GM23248 (cell line): ENCODE data around the gene PGA4.

Source experiments
- EZH2 ChIP-seq: fragments of 200-600 bp; sonication (generic); IDR thresholded peaks from 2 replicates; pipeline ENCODE4 v1.6.1; 2018; ENCODE audit warnings: antibody characterized with exemption, mild to moderate bottlenecking; ENCODE audit not compliant: insufficient read depth, poor library complexity, severe bottlenecking
- EZH2phosphoT487 ChIP-seq: fragments of 200-600 bp; sonication (generic); IDR thresholded peaks from 2 replicates; pipeline ENCODE4 v1.6.1; 2018; ENCODE audit warnings: antibody characterized with exemption, moderate library complexity, mild to moderate bottlenecking, low read depth; ENCODE audit not compliant: insufficient read depth

- TF ChIP-seq EZH2 (no peak), EZH2phosphoT487 (no peak)
Measured at GRCh38 chr11:61172888-61173287, 49.3 kb upstream of the PGA4 start.
